Tibial nerve (tissue), 4 donors: ENCODE measurements around the gene GALNT1. TPM values are rescaled to one million over a fixed set of nuclear protein-coding genes. Genes with fewer than 3 reads are reported as not detected.
"Not testable (repeated sequence)": the region's sequence is repeated elsewhere in the genome, so short reads cannot be mapped to it uniquely, and the experiment has no call there.

Experiments
- DNase-seq, 2 donors: peaks; one replicate each; pipeline ENCODE4 v3.0.0-alpha.2; 2019; ENCODE audit warnings: low spot score in 2 of 2
- H3K27ac ChIP-seq, 4 donors: fragments of 200-600 bp; sonication (generic) in 3 of 4; one replicate each; pipeline ENCODE4 v1.5.1; 2017 to 2019; ENCODE audit warnings: mild to moderate bottlenecking in 1 of 4
- H3K27me3 ChIP-seq, 2 donors: fragments of 200-600 bp; sonication (generic) in 1 of 2; one replicate each; pipeline versions ENCODE4 v1.5.1 to v1.6.0; 2017 to 2019
- H3K36me3 ChIP-seq, 3 donors: fragments of 200-600 bp; sonication (generic); one replicate each; pipeline ENCODE4 v1.5.1; 2018 to 2019
- H3K4me1 ChIP-seq, 4 donors: fragments of 200-600 bp; sonication (generic) in 3 of 4; one replicate each; pipeline ENCODE4 v1.5.1; 2017 to 2019
- H3K4me3 ChIP-seq, 4 donors: fragments of 200-600 bp; sonication (generic) in 3 of 4; one replicate each; pipeline ENCODE4 v1.5.1; 2017 to 2019; ENCODE audit warnings: mild to moderate bottlenecking in 1 of 4, moderate library complexity in 1 of 4
- H3K9me3 ChIP-seq, 4 donors: fragments of 200-600 bp; sonication (generic) in 3 of 4; one replicate each; pipeline ENCODE4 v1.5.1; 2017 to 2019
- CTCF ChIP-seq, 5 experiments: fragments of 200-600 bp in 3 of 5; fragments of 450-650 bp in 2 of 5; sonication (generic) in 3 of 5; IDR thresholded peaks; one replicate each; pipeline ENCODE4 v1.5.1; 2016 to 2019; ENCODE audit warnings: antibody characterized with exemption in 5 of 5, mild to moderate bottlenecking in 3 of 5, moderate library complexity in 2 of 5
- EP300 ChIP-seq, 2 donors: sonication (generic); formaldehyde crosslinking; IDR thresholded peaks; one replicate each; pipeline ENCODE4 v1.6.1; 2017; ENCODE audit warnings: antibody characterized with exemption in 2 of 2, mild to moderate bottlenecking in 1 of 2
- POLR2A ChIP-seq, 2 donors: fragments of 450-650 bp; IDR thresholded peaks; one replicate each; pipeline ENCODE4 v1.6.1; 2017; ENCODE audit warnings: antibody characterized with exemption in 2 of 2, mild to moderate bottlenecking in 2 of 2, moderate library complexity in 2 of 2
- WGBS, 2 donors: methylation state at CpG; one replicate each; pipeline ENCODE4 v1.1.5; 2018; 5-methylcytosine and 5-hydroxymethylcytosine counted together
- total RNA-seq, 4 donors: library from RNA; depleted of rRNA; stranded (reverse); fragments of >200 nt; gene quantifications; one replicate each; pipeline ENCODE4 v1.1.0, GENCODE V29; 2016

The GALNT1 gene
- total RNA-seq, 4 donors from 2014 or later: 24.3 to 37.5 (median 27.0) TPM

GRCh38 chr18:35570182-35570581 is 11.4 kb upstream of the GALNT1 start:
- no peak for TF ChIP-seq POLR2A (IDR thresholded peaks at IDR 0.05)
- no peak for TF ChIP-seq CTCF (IDR thresholded peaks at IDR 0.05)
- no peak for TF ChIP-seq EP300 (IDR thresholded peaks at IDR 0.05)
- Histone ChIP-seq H3K27me3 (no peaks in the 10 kb centered on the region), H3K4me3 (no peak overlapping the region), H3K36me3 (no peaks in the 10 kb centered on the region), H3K27ac (no peak overlapping the region), H3K9me3 (no peaks in the 10 kb centered on the region), H3K4me1 (no peaks in the 10 kb centered on the region)
- no peak for DNase-seq
- WGBS, 2 donors: 72 to 77% methylated on average over 2 of the region's 2 CpGs

- H3K9me3 ChIP-seq: no peaks in the 10 kb centered on the region
- no peaks in the 10 kb centered on the region for H3K27me3 ChIP-seq
- no peak overlapping the region for H3K4me3 ChIP-seq
- TF ChIP-seq CTCF (IDR thresholded peaks at IDR 0.05) (no peak), POLR2A (IDR thresholded peaks at IDR 0.05) (no peak), EP300 (IDR thresholded peaks at IDR 0.05) (no peak)
- H3K27ac ChIP-seq: no peak overlapping the region
- no peaks in the 10 kb centered on the region for H3K4me1 ChIP-seq
- WGBS, 2 donors: 42 to 51% methylated on average over 1 of the region's 1 CpG
- DNase-seq: no peak
- H3K36me3 ChIP-seq: no peaks in the 10 kb centered on the region
Observed at GRCh38 chr18:35571138-35571537, 10.4 kb upstream of the GALNT1 start.

- Histone ChIP-seq H3K27me3 (no peaks in the 10 kb centered on the region), H3K4me3 (no peak overlapping the region), H3K36me3 (no peaks in the 10 kb centered on the region), H3K27ac (no peak overlapping the region), H3K4me1 (no peaks in the 10 kb centered on the region), H3K9me3 (no peaks in the 10 kb centered on the region)
- TF ChIP-seq POLR2A (IDR thresholded peaks at IDR 0.05): no peak
- TF ChIP-seq EP300 (IDR thresholded peaks at IDR 0.05): no peak
- TF ChIP-seq CTCF (IDR thresholded peaks at IDR 0.05): no peak
- no peak for DNase-seq
- 73 to 77% methylated on average over 6 of the region's 6 CpGs for WGBS, 2 donors
Observed at GRCh38 chr18:35572644-35573043, 8.9 kb upstream of the GALNT1 start.

- peaks cover 0 to 3% (median 0%) of the 10 kb centered on the region in 4 donors for H3K4me1 ChIP-seq
- H3K36me3 ChIP-seq: no peaks in the 10 kb centered on the region
- no peaks in the 10 kb centered on the region for H3K27me3 ChIP-seq
- H3K9me3 ChIP-seq: no peaks in the 10 kb centered on the region
- 81 to 86% methylated on average over 2 of the region's 2 CpGs for WGBS, 2 donors
- TF ChIP-seq POLR2A (IDR thresholded peaks at IDR 0.05): no peak
- TF ChIP-seq CTCF (IDR thresholded peaks at IDR 0.05): no peak
- TF ChIP-seq EP300 (IDR thresholded peaks at IDR 0.05): no peak
- H3K4me3 ChIP-seq: no peak overlapping the region
- no peak for DNase-seq
- no peak overlapping the region for H3K27ac ChIP-seq
Observed at GRCh38 chr18:35573531-35573930, 8.0 kb upstream of the GALNT1 start.

GRCh38 chr18:35576240-35576845 is 5.2 kb upstream of the GALNT1 start:
- 95 to 96% methylated on average over 6 of the region's 6 CpGs for WGBS, 2 donors
- not testable (repeated sequence) for H3K4me3 ChIP-seq, H3K27ac ChIP-seq, H3K27me3 ChIP-seq, H3K36me3 ChIP-seq, H3K4me1 ChIP-seq, DNase-seq, H3K9me3 ChIP-seq
